ENCODE data around the gene NFAM1.

The NFAM1 gene

GRCh38 chr22:42337356-42337755, 94.8 kb downstream of the NFAM1 start:
- FAIRE-seq, result no peak
- DNase-seq (ENCODE audit: insufficient read length, low spot score), result no peak
- TF ChIP-seq CTCF (IDR thresholded peaks at IDR 0.05; ENCODE audit: insufficient read depth, missing control alignments), result no peak

DNA sequence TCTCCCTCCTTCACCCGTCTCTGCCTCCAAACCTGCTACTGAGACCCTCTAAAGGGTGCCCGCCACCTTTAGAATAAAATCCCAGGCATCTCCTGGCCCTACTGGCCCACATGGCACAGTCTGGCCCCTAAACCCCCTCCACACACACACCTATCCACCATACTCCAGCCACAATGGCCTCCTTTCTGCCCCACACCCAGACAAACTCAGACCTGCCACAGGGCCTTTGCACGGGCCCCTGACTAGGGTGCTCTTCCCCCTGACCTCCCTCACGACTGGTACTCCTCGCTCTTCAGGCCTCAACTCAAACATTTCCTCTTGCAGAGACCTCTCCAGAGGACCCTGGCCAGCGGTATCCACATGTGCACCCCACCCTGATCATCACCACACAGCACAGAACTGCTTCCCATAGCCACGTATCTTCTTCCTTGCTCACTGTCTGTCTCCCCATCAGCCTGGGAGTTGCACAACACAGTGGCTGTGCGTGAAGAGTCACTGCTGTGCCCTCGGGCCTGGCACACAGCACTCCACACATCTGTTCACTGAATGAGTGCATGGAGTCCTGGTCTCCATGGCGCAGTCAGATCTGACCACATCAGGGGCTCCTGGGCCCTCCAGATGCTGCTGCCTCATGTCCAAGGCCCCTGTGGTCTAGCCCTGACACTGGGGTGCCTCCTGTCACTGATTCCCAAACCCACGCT, 95.5 kb downstream of the NFAM1 start:
- FAIRE-seq (no peak), DNase-seq (ENCODE audit: insufficient read length, low spot score) (no peak)
- TF ChIP-seq CTCF (IDR thresholded peaks at IDR 0.05; ENCODE audit: insufficient read depth, missing control alignments), result no peak

DNA sequence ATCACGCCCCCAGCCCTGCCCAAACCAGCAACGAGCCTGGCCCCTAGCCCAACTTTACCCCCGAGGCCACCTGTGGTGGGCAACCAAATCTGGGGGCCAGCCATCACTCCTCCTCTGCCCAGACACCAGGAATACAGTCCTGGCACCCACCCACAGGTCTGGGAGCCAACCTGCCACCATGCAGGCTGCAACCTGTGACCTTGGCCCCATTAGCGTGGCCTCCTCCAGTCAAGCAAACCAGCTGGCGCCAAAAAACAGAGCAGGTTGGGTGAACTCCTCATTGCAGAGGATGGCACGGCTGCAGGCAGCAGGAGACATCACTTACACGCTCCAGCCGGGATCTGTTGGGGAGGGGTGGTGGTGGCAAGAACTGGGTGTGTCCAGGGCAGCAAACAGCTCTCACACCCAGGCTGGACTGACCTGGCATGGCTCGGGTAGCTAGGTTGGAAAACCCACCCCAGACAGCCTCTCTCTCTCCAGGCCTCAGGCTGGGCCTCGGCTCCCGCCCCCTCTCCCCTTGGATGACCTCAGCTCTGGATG, 96.3 kb downstream of the NFAM1 start:
- DNase-seq (ENCODE audit: insufficient read length, low spot score), result no peak
- TF ChIP-seq CTCF (IDR thresholded peaks at IDR 0.05; ENCODE audit: insufficient read depth, missing control alignments), result no peak

GRCh38 chr22:42334875-42335512, 97.2 kb downstream of the NFAM1 start:
- no peak for FAIRE-seq
- TF ChIP-seq CTCF (IDR thresholded peaks at IDR 0.05; ENCODE audit: insufficient read depth, missing control alignments), result no peak

More for the DNA sequence above, 96.3 kb downstream of the NFAM1 start:
- FAIRE-seq, result no peak

GRCh38 chr22:42333544-42333943, 98.7 kb downstream of the NFAM1 start:
- DNase-seq (ENCODE audit: insufficient read length, low spot score) (no peak), FAIRE-seq (no peak)
- TF ChIP-seq CTCF (IDR thresholded peaks at IDR 0.05; ENCODE audit: insufficient read depth, missing control alignments), result no peak

More at GRCh38 chr22:42334875-42335512, 97.2 kb downstream of the NFAM1 start:
- DNase-seq (ENCODE audit: insufficient read length, low spot score), result no peak

- TF ChIP-seq CTCF (IDR thresholded peaks at IDR 0.05; ENCODE audit: insufficient read depth, missing control alignments), result no peak
- DNase-seq (ENCODE audit: insufficient read length, low spot score) (no peak), FAIRE-seq (no peak)
Observed at GRCh38 chr22:42332089-42332488, 100.1 kb downstream of the NFAM1 start.

GRCh38 chr22:42331014-42331413, 101.2 kb downstream of the NFAM1 start:
- DNase-seq (ENCODE audit: insufficient read length, low spot score) (no peak), FAIRE-seq (no peak)
- TF ChIP-seq CTCF (IDR thresholded peaks at IDR 0.05; ENCODE audit: insufficient read depth, missing control alignments), result no peak
